A549 (cell line): ENCODE measurements around the gene SLC8A2. TPM values are rescaled to one million over a fixed set of nuclear protein-coding genes. Genes with fewer than 3 reads are reported as not detected.

Source experiments
- ATAC-seq, 2 experiments: fragments of 200-7000 bp in 1 of 2; fragments of >200 bp in 1 of 2; cut with Nextera tagmentation in 1 of 2; cut with Tn5 transposase in 1 of 2; 3 replicates each; pipeline versions ENCODE4 v1.8.0 to v1.9.1; 2018 to 2020; ENCODE audit warnings: mild to moderate bottlenecking in 1 of 2, moderate library complexity in 1 of 2
- CTCF ChIA-PET: fragments of 300-600 bp; sonication (Branson Sonifier 250); formaldehyde crosslinking; extraction: SDS; loops from one replicate; lab custom pipeline; 2021; ENCODE audit warnings: antibody characterized with exemption, inconsistent platforms; lab: Yijun Ruan, JAX
- POLR2A ChIA-PET: fragments of 350-600 bp; formaldehyde crosslinking; extraction: SDS; loops from one replicate; lab custom pipeline; 2021; ENCODE audit warnings: antibody characterized with exemption, inconsistent platforms; lab: Yijun Ruan, JAX
- DNase-seq, 2 experiments: peaks; one replicate each; pipeline versions ENCODE4 v3.0.0 to v3.0.0-alpha.2; 2011 to 2016; ENCODE audit warnings: low read depth in 1 of 2, low spot score in 1 of 2
- FAIRE-seq: peaks from 2 replicates; lab custom pipeline; 2011; peaks lifted over from hg19 to GRCh38; lab: Jason Lieb, UNC
- H3K27ac ChIP-seq, 2 experiments: fragments of >200 bp; sonication (Bioruptor Twin); formaldehyde crosslinking; 3 replicates each; pipeline ENCODE4 v1.5.1; 2016 to 2017
- H3K4me1 ChIP-seq: fragments of >200 bp; sonication (Bioruptor Twin); formaldehyde crosslinking; 3 replicates; pipeline ENCODE4 v1.6.1; 2016
- H3K4me2 ChIP-seq: fragments of >200 bp; sonication (Bioruptor Twin); formaldehyde crosslinking; 3 replicates; pipeline ENCODE4 v1.6.1; 2016
- H3K4me3 ChIP-seq: fragments of >200 bp; sonication (Bioruptor Twin); formaldehyde crosslinking; 3 replicates; pipeline ENCODE4 v1.5.1; 2016
- H3K9me3 ChIP-seq: fragments of >200 bp; sonication (Bioruptor Twin); formaldehyde crosslinking; 3 replicates; pipeline ENCODE4 v1.6.1; 2016
- BCL3 ChIP-seq: fragments of >200 bp; sonication (Bioruptor Twin); formaldehyde crosslinking; IDR thresholded peaks from 3 replicates; pipeline ENCODE4 v1.6.1; 2016
- CEBPB ChIP-seq, 2 experiments: fragments of >200 bp in 1 of 2; sonication (Bioruptor Twin) in 1 of 2; formaldehyde crosslinking in 1 of 2; IDR thresholded peaks; 2 replicates each; pipeline ENCODE4 v1.6.1; 2012 to 2016
- EP300 ChIP-seq, 2 experiments: fragments of >200 bp; sonication (Bioruptor Twin); formaldehyde crosslinking; IDR thresholded peaks; 2 replicates in 1 of 2; 3 replicates in 1 of 2; pipeline ENCODE4 v1.6.1; 2016 to 2017
- ESRRA ChIP-seq: fragments of 150-350 bp; IDR thresholded peaks from 2 replicates; pipeline ENCODE4 v1.6.1; 2014; ENCODE audit warnings: mild to moderate bottlenecking, low read length, borderline replicate concordance
- GATA3 ChIP-seq: IDR thresholded peaks from 2 replicates; pipeline ENCODE4 v1.6.1; 2012; ENCODE audit warnings: borderline replicate concordance
- HDAC2 ChIP-seq: fragments of 200-600 bp; sonication (generic); IDR thresholded peaks from 2 replicates; pipeline ENCODE4 v1.6.1; 2016
- HES2 ChIP-seq: fragments of >200 bp; sonication (Bioruptor Twin); formaldehyde crosslinking; IDR thresholded peaks from 2 replicates; pipeline ENCODE4 v1.6.1; 2016
- HMGXB4 ChIP-seq: fragments of 250-450 bp; sonication (Bioruptor Pico); IDR thresholded peaks from 2 replicates; pipeline ENCODE4 v1.5.0; 2021; ENCODE audit warnings: mild to moderate bottlenecking, moderate library complexity, borderline replicate concordance
- JUN ChIP-seq, 2 experiments: fragments of >200 bp; sonication (Bioruptor Twin); formaldehyde crosslinking; IDR thresholded peaks; 2 replicates in 1 of 2; 3 replicates in 1 of 2; pipeline ENCODE4 v1.6.1; 2016 to 2017
- KDM1A ChIP-seq: fragments of 200-600 bp; sonication (generic); IDR thresholded peaks from 2 replicates; pipeline ENCODE4 v1.6.1; 2016; ENCODE audit warnings: low read depth, mild to moderate bottlenecking
- MAFK ChIP-seq: fragments of 450-650 bp; IDR thresholded peaks from 2 replicates; pipeline ENCODE4 v1.6.1; 2014; ENCODE audit not compliant: partially characterized antibody
- MAX ChIP-seq: IDR thresholded peaks from 2 replicates; pipeline ENCODE4 v1.6.1; 2012
- MYC ChIP-seq: IDR thresholded peaks from 2 replicates; pipeline ENCODE4 v1.6.1; 2012; ENCODE audit warnings: mild to moderate bottlenecking, inconsistent platforms, low read length, improper control_type of control experiment, borderline replicate concordance
- NFE2L2 ChIP-seq: fragments of 150-350 bp; conservative IDR thresholded peaks from 2 replicates; pipeline ENCODE4 v1.6.1; 2014; ENCODE audit warnings: low read length
- PBX3 ChIP-seq: IDR thresholded peaks from 2 replicates; pipeline ENCODE4 v1.6.1; 2012
- POLR2A ChIP-seq: IDR thresholded peaks from 2 replicates; pipeline ENCODE4 v1.6.1; 2012; ENCODE audit warnings: mild to moderate bottlenecking, low read length
- RAD21 ChIP-seq, 2 experiments: fragments of >200 bp in 1 of 2; sonication (Bioruptor Twin) in 1 of 2; formaldehyde crosslinking in 1 of 2; IDR thresholded peaks in 1 of 2; conservative IDR thresholded peaks in 1 of 2; 2 replicates in 1 of 2; 3 replicates in 1 of 2; pipeline ENCODE4 v1.6.1; 2012 to 2018; ENCODE audit warnings: inconsistent platforms in 1 of 2
- RARB ChIP-seq: fragments of 250-450 bp; sonication (Bioruptor Pico); IDR thresholded peaks from 2 replicates; pipeline ENCODE4 v1.8.0; 2021; ENCODE audit warnings: mild to moderate bottlenecking, moderate library complexity
- REST ChIP-seq: fragments of 200-600 bp; sonication (generic); IDR thresholded peaks from 2 replicates; pipeline ENCODE4 v1.6.1; 2016; ENCODE audit warnings: antibody characterized with exemption, mild to moderate bottlenecking, moderate library complexity
- SMC3 ChIP-seq: fragments of >200 bp; sonication (Bioruptor Twin); formaldehyde crosslinking; IDR thresholded peaks from 3 replicates; pipeline ENCODE4 v1.6.1; 2018; ENCODE audit warnings: inconsistent platforms
- TFCP2L1 ChIP-seq: fragments of 250-450 bp; sonication (Bioruptor Pico); IDR thresholded peaks from 2 replicates; pipeline ENCODE4 v1.5.0; 2021; ENCODE audit warnings: mild to moderate bottlenecking
- ZC3H11A ChIP-seq: fragments of 450-650 bp; IDR thresholded peaks from 2 replicates; pipeline ENCODE4 v1.6.1; 2014; ENCODE audit warnings: antibody characterized with exemption, mild to moderate bottlenecking
- WGBS: methylation state at CpG from one replicate; pipeline ENCODE4 v1.1.6; 2017; ENCODE audit errors: missing lambda C conversion rate; 5-methylcytosine and 5-hydroxymethylcytosine counted together
- polyA plus RNA-seq, 4 experiments: library from polyadenylated mRNA; depleted of rRNA in 3 of 4; stranded (reverse); fragments of >200 nt; fragmentation: RNase III in 1 of 4; extraction: RNeasy Plus Mini Kit Qiagen cat#74134 plus additional on column Dnase treatment in 1 of 4; gene quantifications; 2 replicates in 3 of 4; 3 replicates in 1 of 4; pipeline ENCODE4 v1.2.3, GENCODE V29; 2011 to 2017

SLC8A2 gene
- polyA plus RNA-seq, 2 of the 4 experiments (the other 2 are of a cell fraction) = 0.15 to 0.35 TPM

- CTCF ChIA-PET = interaction anchor here (0.6 to 9.7 kb wide), 12 partner anchors 9 to 215 kb away, joined by 3 to 52 read pairs (median 7); partner anchors contain the start of genes EHD2, KPTN and NAPA
- no peak for TF ChIP-seq HMGXB4 (CRISPR knock-in tag)
- TF ChIP-seq SMC3 = no peak
- TF ChIP-seq MAX = no peak
- no peak for TF ChIP-seq RAD21 (conservative IDR thresholded peaks at IDR 0.05 in 1 of 2, IDR thresholded peaks at IDR 0.05 in 1 of 2)
- TF ChIP-seq PBX3 = no peak
- no peak for TF ChIP-seq KDM1A
- no peak for TF ChIP-seq JUN (IDR thresholded peaks at IDR 0.05)
- TF ChIP-seq NFE2L2 = no peak
- TF ChIP-seq BCL3 = no peak
- TF ChIP-seq RARB (CRISPR knock-in tag) = no peak
- TF ChIP-seq MYC = no peak
- TF ChIP-seq EP300 (IDR thresholded peaks at IDR 0.05) = no peak
- no peak for TF ChIP-seq REST
- 93% methylated on average over 32 of the region's 32 CpGs for WGBS
- Histone ChIP-seq H3K27ac (no peak overlapping the region), H3K4me3 (no peak overlapping the region), H3K4me2 (no peak overlapping the region), H3K4me1 (no peaks in the 10 kb centered on the region), H3K9me3 (no peaks in the 10 kb centered on the region)
- POLR2A ChIA-PET = no interaction called here
- FAIRE-seq (peak; percentile 18), DNase-seq (no peak), ATAC-seq (no peak)
Measured at GRCh38 chr19:47499863-47500830, 28.5 kb upstream of the SLC8A2 start.

- H3K4me3 ChIP-seq = no peak overlapping the region
- ATAC-seq = no peak
- CTCF ChIA-PET = interaction anchor here (0.6 to 9.7 kb wide), 11 partner anchors 12 to 215 kb away, joined by 3 to 52 read pairs (median 3); partner anchors contain the start of genes EHD2, KPTN and NAPA
Measured at GRCh38 chr19:47499371-47499770, 27.7 kb upstream of the SLC8A2 start.

More at GRCh38 chr19:47499371-47499770, 27.7 kb upstream of the SLC8A2 start:
- DNase-seq (no peak), FAIRE-seq (no peak)
- no peak overlapping the region for H3K27ac ChIP-seq
- no peaks in the 10 kb centered on the region for H3K4me1 ChIP-seq
- 95% methylated on average over 7 of the region's 7 CpGs for WGBS
- POLR2A ChIA-PET = no interaction called here
- no peaks in the 10 kb centered on the region for H3K9me3 ChIP-seq
- TF ChIP-seq ZC3H11A (no peak), ESRRA (no peak), SMC3 (no peak), TFCP2L1 (CRISPR knock-in tag) (no peak), HDAC2 (no peak), POLR2A (no peak), HES2 (no peak), CEBPB (IDR thresholded peaks at IDR 0.05) (no peak), GATA3 (no peak), RAD21 (conservative IDR thresholded peaks at IDR 0.05 in 1 of 2, IDR thresholded peaks at IDR 0.05 in 1 of 2) (no peak), MAFK (no peak)
- no peak overlapping the region for H3K4me2 ChIP-seq
